GM12878 (cell line): Measurements from ENCODE around the gene SLC25A36. TPM values are rescaled to one million over a fixed set of nuclear protein-coding genes. Genes with fewer than 3 reads are reported as not detected.

ENCODE experiments used
- ATAC-seq: fragments of 200-7000 bp; cut with Tn5 transposase; 3 replicates; pipeline ENCODE4 v1.9.1; 2020; ENCODE audit warnings: mild to moderate bottlenecking, moderate library complexity
- BruUV-seq: library from RNA; stranded (reverse); fragments of 400-500 nt; replicated peaks from 2 replicates; lab custom pipeline; 2021; lab: Mats Ljungman, UMichigan
- CTCF ChIA-PET: fragments of 300-600 bp; sonication (Branson Sonifier 250); formaldehyde crosslinking; extraction: SDS; loops from one replicate; lab custom pipeline; 2021; ENCODE audit warnings: inconsistent platforms; lab: Yijun Ruan, JAX
- POLR2A ChIA-PET: fragments of 350-600 bp; formaldehyde crosslinking; extraction: SDS; loops from one replicate; lab custom pipeline; 2021; ENCODE audit warnings: inconsistent platforms; lab: Charles Lee
- RAD21 ChIA-PET: fragments of 300-600 bp; sonication (Branson Sonifier 250); formaldehyde crosslinking; loops from one replicate; lab custom pipeline; 2023; ENCODE audit warnings: antibody characterized with exemption; ENCODE audit not compliant: unreplicated experiment; lab: Charles Lee
- SMC1A ChIA-PET: fragments of 300-600 bp; sonication (Branson Sonifier 250); formaldehyde crosslinking; loops from one replicate; lab custom pipeline; 2023; ENCODE audit not compliant: unreplicated experiment, uncharacterized antibody; lab: Charles Lee
- DNase-seq: peaks from one replicate; pipeline ENCODE4 v3.0.0-alpha.2; 2011; ENCODE audit warnings: low read depth, low spot score
- FAIRE-seq: peaks from 3 replicates; lab custom pipeline; 2011; peaks lifted over from hg19 to GRCh38; lab: Jason Lieb, UNC
- H2AFZ ChIP-seq: 2 replicates; pipeline ENCODE4 v1.6.0; 2011; ENCODE audit warnings: low read depth, low read length, control low read depth; ENCODE audit not compliant: control insufficient read depth
- H3K27ac ChIP-seq: 2 replicates; pipeline ENCODE4 v1.5.1; 2011; ENCODE audit warnings: control low read depth; ENCODE audit not compliant: control insufficient read depth, insufficient read depth
- H3K27me3 ChIP-seq, 2 experiments: replicated peaks in 1 of 2; 2 replicates each; pipeline versions ENCODE4 v1.6.0 to v1.6.1; 2011; ENCODE audit warnings: low read length in 1 of 2; ENCODE audit not compliant: control insufficient read depth in 2 of 2, insufficient read depth in 2 of 2
- H3K36me3 ChIP-seq, 2 experiments: 2 replicates each; pipeline ENCODE4 v1.5.1; 2011; ENCODE audit warnings: low read length in 1 of 2; ENCODE audit not compliant: control insufficient read depth in 2 of 2, insufficient read depth in 2 of 2
- H3K4me1 ChIP-seq: 2 replicates; pipeline ENCODE4 v1.6.1; 2011; ENCODE audit warnings: mild to moderate bottlenecking, low read length, moderate library complexity, mixed read lengths; ENCODE audit not compliant: control insufficient read depth, insufficient read depth
- H3K4me2 ChIP-seq: 2 replicates; pipeline ENCODE4 v1.6.0; 2011; ENCODE audit warnings: control low read depth; ENCODE audit not compliant: control insufficient read depth, insufficient read depth
- H3K4me3 ChIP-seq: fragments of 200-600 bp; sonication (generic); 2 replicates; pipeline ENCODE4 v1.5.1; 2016
- H3K79me2 ChIP-seq: 2 replicates; pipeline ENCODE4 v1.6.0; 2011; ENCODE audit warnings: low read length; ENCODE audit not compliant: control insufficient read depth, insufficient read depth
- H3K9ac ChIP-seq: 2 replicates; pipeline ENCODE4 v1.8.0; 2011; ENCODE audit warnings: low read length, control low read depth, mixed read lengths; ENCODE audit not compliant: control insufficient read depth, insufficient read depth
- H3K9me3 ChIP-seq: replicated peaks from 3 replicates; pipeline ENCODE4 v1.5.1; 2011; ENCODE audit warnings: mild to moderate bottlenecking, low read length; ENCODE audit not compliant: control insufficient read depth, insufficient read depth
- H4K20me1 ChIP-seq: 2 replicates; pipeline ENCODE4 v1.6.0; 2011; ENCODE audit not compliant: control insufficient read depth, insufficient read depth
- BHLHE40 ChIP-seq, 2 experiments: fragments of 450-650 bp in 1 of 2; IDR thresholded peaks; 2 replicates each; pipeline ENCODE4 v1.6.1; 2011 to 2017; ENCODE audit warnings: low read depth in 2 of 2, borderline replicate concordance in 1 of 2, improper control_type of control experiment in 1 of 2, low read length in 1 of 2, mild to moderate bottlenecking in 1 of 2
- MTA3 ChIP-seq: IDR thresholded peaks from 2 replicates; pipeline ENCODE4 v1.6.1; 2012; ENCODE audit warnings: low read length, inconsistent platforms, borderline replicate concordance
- NR2F1 ChIP-seq: fragments of 450-650 bp; conservative IDR thresholded peaks from 2 replicates; pipeline ENCODE4 v1.6.1; 2017; ENCODE audit warnings: mild to moderate bottlenecking
- WGBS: methylation state at CpG from one replicate; pipeline ENCODE4 v1.1.6; 2016; ENCODE audit warnings: low lambda C conversion rate; ENCODE audit not compliant: insufficient replicate concordance, insufficient coverage; ENCODE audit errors: missing lambda C conversion rate; 5-methylcytosine and 5-hydroxymethylcytosine counted together
- in situ Hi-C: fragments of 300-500 bp; cut with MboI; formaldehyde crosslinking; loops from 9 replicates; pipeline ENCODE4 v1.14.3; 2018; ENCODE audit warnings: mixed read lengths
- intact Hi-C: fragments of 100-400 bp; cut with micrococcal nuclease; formaldehyde crosslinking; loops from one replicate; pipeline ENCODE4 v1.14.2; 2022; ENCODE audit not compliant: unreplicated experiment
- polyA plus RNA-seq, 11 experiments: library from polyadenylated mRNA; depleted of rRNA in 4 of 11; unstranded in 6 of 11; stranded (reverse) in 5 of 11; fragments of >200 nt; fragmentation: Nextera tagmentation in 4 of 11; fragmentation: Illumina TruSeq in 1 of 11; extraction: Ambion mirVana in 4 of 11; extraction: Trizol in 1 of 11; gene quantifications; 1 replicate in 1 of 11; 2 replicates in 10 of 11; pipeline versions ENCODE4 v1.2.1 to v1.2.3, GENCODE V29; 2011 to 2016; ENCODE audit warnings: inconsistent platforms in 2 of 11, missing spikeins in 2 of 11, low read depth in 1 of 11
- total RNA-seq, 4 experiments: library from RNA; depleted of rRNA in 3 of 4; stranded (reverse); fragments of >200 nt in 3 of 4; fragmentation: Illumina TruSeq in 1 of 4; extraction: Trizol in 1 of 4; gene quantifications; 2 replicates each; pipeline versions ENCODE4 v1.2.1 to v1.2.3, GENCODE V29; 2013 to 2021
- TF ChIP-seq, protein P1 (sequence below): fragments of 450-650 bp; formaldehyde crosslinking; IDR thresholded peaks from 2 replicates; pipeline ENCODE4 v1.4.0; 2020; ENCODE audit warnings: mild to moderate bottlenecking, moderate library complexity
- TF ChIP-seq, protein P2 (sequence below): fragments of 450-650 bp; IDR thresholded peaks from 2 replicates; pipeline ENCODE4 v1.6.1; 2018; ENCODE audit warnings: borderline replicate concordance, mild to moderate bottlenecking; ENCODE audit not compliant: partially characterized antibody

SLC25A36 gene
- total and polyA plus RNA-seq, 10 of the 15 experiments (the other 5 are each of a cell fraction or from before 2014, with no cell fraction given): 13.0 to 183 (median 47.7) TPM

DNA sequence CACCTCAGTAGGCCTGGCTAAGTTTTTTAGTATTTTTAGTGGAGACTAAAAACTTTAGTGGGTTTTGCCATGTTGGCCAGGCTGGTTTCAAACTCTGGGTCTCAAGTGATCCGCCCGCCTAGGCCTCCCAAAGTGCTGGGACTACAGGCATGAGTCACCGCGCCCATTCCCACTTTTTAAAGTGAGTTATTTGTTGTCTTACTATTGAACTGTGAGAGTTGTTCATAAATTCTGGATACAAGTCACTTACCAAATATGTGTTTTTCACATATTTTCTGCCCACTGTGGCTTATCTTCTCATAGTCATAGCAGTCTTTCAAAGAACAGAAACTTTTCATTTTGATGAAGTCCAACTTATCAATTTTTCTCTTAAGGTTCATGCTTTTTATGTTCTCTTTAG, 79.6 kb downstream of the SLC25A36 start:
- 86% methylated on average over 4 of the region's 4 CpGs for WGBS
- intact Hi-C loops (no loop called here), in situ Hi-C loops (no loop called here)
- CTCF ChIA-PET: no interaction called here
- POLR2A ChIA-PET: no interaction called here
- no peaks in the 10 kb centered on the region for H3K79me2 ChIP-seq
- DNase-seq: no peak
- no TSS peak for BruUV-seq
- no peaks in the 10 kb centered on the region for H4K20me1 ChIP-seq
- H2AFZ ChIP-seq: no peak overlapping the region
- H3K9ac ChIP-seq: no peak overlapping the region
- no peak overlapping the region for H3K27ac ChIP-seq
- H3K4me3 ChIP-seq: no peak overlapping the region
- H3K4me2 ChIP-seq: no peak overlapping the region
- no peaks in the 10 kb centered on the region for H3K9me3 ChIP-seq
- H3K36me3 ChIP-seq: no peaks in the 10 kb centered on the region
- no peak for FAIRE-seq
- no peaks in the 10 kb centered on the region for H3K4me1 ChIP-seq
- no peak for ATAC-seq
- TF ChIP-seq NR2F1: no peak
- no peak for TF ChIP-seq BHLHE40 (IDR thresholded peaks at IDR 0.05; ENCODE audit: borderline replicate concordance in 1 of 2, low read depth in 2 of 2, low read length in 1 of 2)
- TF ChIP-seq, protein P1, sequence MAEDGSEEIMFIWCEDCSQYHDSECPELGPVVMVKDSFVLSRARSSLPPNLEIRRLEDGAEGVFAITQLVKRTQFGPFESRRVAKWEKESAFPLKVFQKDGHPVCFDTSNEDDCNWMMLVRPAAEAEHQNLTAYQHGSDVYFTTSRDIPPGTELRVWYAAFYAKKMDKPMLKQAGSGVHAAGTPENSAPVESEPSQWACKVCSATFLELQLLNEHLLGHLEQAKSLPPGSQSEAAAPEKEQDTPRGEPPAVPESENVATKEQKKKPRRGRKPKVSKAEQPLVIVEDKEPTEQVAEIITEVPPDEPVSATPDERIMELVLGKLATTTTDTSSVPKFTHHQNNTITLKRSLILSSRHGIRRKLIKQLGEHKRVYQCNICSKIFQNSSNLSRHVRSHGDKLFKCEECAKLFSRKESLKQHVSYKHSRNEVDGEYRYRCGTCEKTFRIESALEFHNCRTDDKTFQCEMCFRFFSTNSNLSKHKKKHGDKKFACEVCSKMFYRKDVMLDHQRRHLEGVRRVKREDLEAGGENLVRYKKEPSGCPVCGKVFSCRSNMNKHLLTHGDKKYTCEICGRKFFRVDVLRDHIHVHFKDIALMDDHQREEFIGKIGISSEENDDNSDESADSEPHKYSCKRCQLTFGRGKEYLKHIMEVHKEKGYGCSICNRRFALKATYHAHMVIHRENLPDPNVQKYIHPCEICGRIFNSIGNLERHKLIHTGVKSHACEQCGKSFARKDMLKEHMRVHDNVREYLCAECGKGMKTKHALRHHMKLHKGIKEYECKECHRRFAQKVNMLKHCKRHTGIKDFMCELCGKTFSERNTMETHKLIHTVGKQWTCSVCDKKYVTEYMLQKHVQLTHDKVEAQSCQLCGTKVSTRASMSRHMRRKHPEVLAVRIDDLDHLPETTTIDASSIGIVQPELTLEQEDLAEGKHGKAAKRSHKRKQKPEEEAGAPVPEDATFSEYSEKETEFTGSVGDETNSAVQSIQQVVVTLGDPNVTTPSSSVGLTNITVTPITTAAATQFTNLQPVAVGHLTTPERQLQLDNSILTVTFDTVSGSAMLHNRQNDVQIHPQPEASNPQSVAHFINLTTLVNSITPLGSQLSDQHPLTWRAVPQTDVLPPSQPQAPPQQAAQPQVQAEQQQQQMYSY (CRISPR knock-in tag): no peak
- TF ChIP-seq, protein P2, sequence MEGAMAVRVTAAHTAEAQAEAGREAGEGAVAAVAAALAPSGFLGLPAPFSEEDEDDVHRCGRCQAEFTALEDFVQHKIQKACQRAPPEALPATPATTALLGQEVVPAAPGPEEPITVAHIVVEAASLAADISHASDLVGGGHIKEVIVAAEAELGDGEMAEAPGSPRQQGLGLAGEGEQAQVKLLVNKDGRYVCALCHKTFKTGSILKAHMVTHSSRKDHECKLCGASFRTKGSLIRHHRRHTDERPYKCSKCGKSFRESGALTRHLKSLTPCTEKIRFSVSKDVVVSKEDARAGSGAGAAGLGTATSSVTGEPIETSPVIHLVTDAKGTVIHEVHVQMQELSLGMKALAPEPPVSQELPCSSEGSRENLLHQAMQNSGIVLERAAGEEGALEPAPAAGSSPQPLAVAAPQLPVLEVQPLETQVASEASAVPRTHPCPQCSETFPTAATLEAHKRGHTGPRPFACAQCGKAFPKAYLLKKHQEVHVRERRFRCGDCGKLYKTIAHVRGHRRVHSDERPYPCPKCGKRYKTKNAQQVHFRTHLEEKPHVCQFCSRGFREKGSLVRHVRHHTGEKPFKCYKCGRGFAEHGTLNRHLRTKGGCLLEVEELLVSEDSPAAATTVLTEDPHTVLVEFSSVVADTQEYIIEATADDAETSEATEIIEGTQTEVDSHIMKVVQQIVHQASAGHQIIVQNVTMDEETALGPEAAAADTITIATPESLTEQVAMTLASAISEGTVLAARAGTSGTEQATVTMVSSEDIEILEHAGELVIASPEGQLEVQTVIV: no peak
- TF ChIP-seq MTA3: no peak
- TF ChIP-seq, all 136 proteins: peak for 0
- ChIA-PET RAD21 (no interaction called here), SMC1A (no interaction called here)
- H3K27me3 ChIP-seq: no peaks in the 10 kb centered on the region; a peak in 1 of 4 replicates

Other genes with a start within 250 kb of the SLC25A36 start
- not detected in 2 replicates for gene SPSB4, start 109.5 kb downstream of the SLC25A36 start, total RNA-seq (2014; rRNA removed)
- not detected in 2 replicates for gene SPSB4, start 109.5 kb downstream of the SLC25A36 start, total RNA-seq (2014; rRNA removed; fragmentation: Illumina TruSeq; extraction: Trizol)
- not detected in 2 replicates for gene SPSB4, start 109.5 kb downstream of the SLC25A36 start, total RNA-seq (2021)
- gene SPSB4, start 109.5 kb downstream of the SLC25A36 start, polyA plus RNA-seq (2011; rRNA removed): not detected in 2 replicates
- not detected in 2 replicates for gene SPSB4, start 109.5 kb downstream of the SLC25A36 start, polyA plus RNA-seq (2014; fragmentation: Illumina TruSeq; extraction: Trizol)
- gene SPSB4, start 109.5 kb downstream of the SLC25A36 start, polyA plus RNA-seq (2014; fragmentation: Nextera tagmentation; extraction: Ambion mirVana): not detected
- not detected in 2 replicates for gene SPSB4, start 109.5 kb downstream of the SLC25A36 start, polyA plus RNA-seq (2014; rRNA removed)
- not detected for gene SPSB4, start 109.5 kb downstream of the SLC25A36 start, polyA plus RNA-seq (2016; fragmentation: Nextera tagmentation; extraction: Ambion mirVana)